Endodermal cell (in vitro differentiated cells): ENCODE data around the gene SCUBE1. TPM values are rescaled to one million over a fixed set of nuclear protein-coding genes. Genes with fewer than 3 reads are reported as not detected.
A peak's percentile ranks its signal among the peaks of the same experiment; 100 is the strongest.

Experiments
- DNase-seq: peaks from one replicate; pipeline ENCODE4 v3.0.0-alpha.2; 2017
- H3K27ac ChIP-seq: 2 replicates; pipeline ENCODE4 v1.5.1; 2013; ENCODE audit warnings: mild to moderate bottlenecking, low read depth, low read length, moderate library complexity
- H3K27me3 ChIP-seq: 2 replicates; pipeline ENCODE4 v1.6.1; 2013; ENCODE audit warnings: mild to moderate bottlenecking, low read length, moderate library complexity; ENCODE audit not compliant: insufficient read depth, control insufficient read depth, poor library complexity, severe bottlenecking
- H3K36me3 ChIP-seq: 2 replicates; pipeline ENCODE4 v1.7.0; 2013; ENCODE audit warnings: mild to moderate bottlenecking, low read length, moderate library complexity; ENCODE audit not compliant: control insufficient read depth, insufficient read depth
- H3K4me1 ChIP-seq: one replicate; pipeline ENCODE4 v1.7.0; 2013; ENCODE audit warnings: low read length; ENCODE audit not compliant: control insufficient read depth, insufficient read depth
- H3K4me3 ChIP-seq: 2 replicates; pipeline ENCODE4 v1.5.1; 2013; ENCODE audit warnings: mild to moderate bottlenecking, low read length, moderate library complexity
- H3K9ac ChIP-seq: 2 replicates; pipeline ENCODE4 v1.6.1; 2013; ENCODE audit warnings: mild to moderate bottlenecking, low read length, moderate library complexity; ENCODE audit not compliant: poor library complexity, severe bottlenecking; ENCODE audit errors: extremely low read depth
- H3K9me3 ChIP-seq: 2 replicates; pipeline ENCODE4 v1.6.1; 2013; ENCODE audit warnings: mild to moderate bottlenecking, low read length, moderate library complexity; ENCODE audit not compliant: control insufficient read depth
- H3K27ac Mint-ChIP-seq: 2 replicates; pipeline ENCODE4 v1.8.0; 2020; ENCODE audit warnings: mixed read lengths
- H3K27me3 Mint-ChIP-seq: 2 replicates; pipeline ENCODE4 v1.8.0; 2021; ENCODE audit warnings: mild to moderate bottlenecking, mixed read lengths; ENCODE audit not compliant: insufficient read depth
- H3K36me3 Mint-ChIP-seq: 2 replicates; pipeline ENCODE4 v1.8.0; 2020; ENCODE audit warnings: low read depth, mixed read lengths
- H3K4me1 Mint-ChIP-seq: 2 replicates; pipeline ENCODE4 v1.8.0; 2020; ENCODE audit warnings: mixed read lengths
- H3K4me3 Mint-ChIP-seq: 2 replicates; pipeline ENCODE4 v1.8.0; 2020; ENCODE audit warnings: mild to moderate bottlenecking, moderate library complexity, mixed read lengths
- H3K9me3 Mint-ChIP-seq: 2 replicates; pipeline ENCODE4 v1.8.0; 2020; ENCODE audit warnings: mild to moderate bottlenecking, mixed read lengths
- WGBS, 2 experiments: methylation state at CpG; one replicate each; pipeline versions ENCODE4 v1.1.5 to v1.1.7; 2013; ENCODE audit warnings: missing lambda C conversion rate in 2 of 2, mixed read lengths in 1 of 2; ENCODE audit not compliant: insufficient coverage in 1 of 2, insufficient read length in 1 of 2; 5-methylcytosine and 5-hydroxymethylcytosine counted together
- total RNA-seq, 2 donors: library from RNA; stranded (reverse); fragmentation: NEBNext Ultra II Directional in 1 of 2; extraction: Animal tissue kit (Norgen Biotek cat#: 25700) in 1 of 2; gene quantifications; 2 replicates in 1 of 2; 3 replicates in 1 of 2; pipeline ENCODE4 v1.2.1, GENCODE V29; 2021
- TF ChIP-seq, protein P1 (sequence below): fragments of 200-600 bp; sonication (generic); conservative IDR thresholded peaks from 2 replicates; pipeline ENCODE4 v1.5.0; 2021; ENCODE audit warnings: antibody characterized with exemption, mild to moderate bottlenecking

SCUBE1 gene
- total RNA-seq, 2 donors from 2014 or later, result 0.13 to 0.95 TPM

DNA sequence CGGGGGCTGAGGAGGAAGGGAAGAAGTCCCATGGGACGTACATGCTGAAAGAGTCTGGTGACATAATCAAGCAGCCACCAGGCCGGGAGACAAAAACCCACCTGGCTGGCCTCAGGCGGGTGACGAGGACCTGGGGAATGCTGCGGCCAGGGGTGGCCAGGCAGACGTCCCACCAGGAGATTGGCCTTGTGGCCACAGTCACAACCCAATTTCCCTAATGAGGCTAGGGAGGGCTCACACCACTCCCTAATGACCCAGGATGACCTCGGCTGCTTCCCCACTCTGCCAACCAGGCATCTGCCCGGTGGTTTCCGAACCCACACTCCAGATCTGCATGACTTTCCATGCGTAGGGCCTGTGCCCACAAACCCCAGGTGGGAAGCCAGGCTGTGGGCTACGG is 66.9 kb downstream of the SCUBE1 start:
- Histone ChIP-seq H3K4me1 (peaks cover 3% of the 10 kb centered on the region), H3K4me3 (no peak overlapping the region), H3K9me3 (no peaks in the 10 kb centered on the region), H3K9ac (no peak overlapping the region), H3K27ac (no peak overlapping the region), H3K27me3 (no peaks in the 10 kb centered on the region), H3K36me3 (no peaks in the 10 kb centered on the region)
- Mint-ChIP-seq H3K27me3 (peaks cover 3% of the 10 kb centered on the region), H3K9me3 (no peaks in the 10 kb centered on the region), H3K4me3 (no peak overlapping the region), H3K27ac (no peak overlapping the region), H3K4me1 (peaks cover 10% of the 10 kb centered on the region), H3K36me3 (no peaks in the 10 kb centered on the region)
- WGBS, 2 experiments, result 91 to 98% methylated on average over 8 to 12 of the region's 12 CpGs
- no peak for DNase-seq
- TF ChIP-seq, protein P1, sequence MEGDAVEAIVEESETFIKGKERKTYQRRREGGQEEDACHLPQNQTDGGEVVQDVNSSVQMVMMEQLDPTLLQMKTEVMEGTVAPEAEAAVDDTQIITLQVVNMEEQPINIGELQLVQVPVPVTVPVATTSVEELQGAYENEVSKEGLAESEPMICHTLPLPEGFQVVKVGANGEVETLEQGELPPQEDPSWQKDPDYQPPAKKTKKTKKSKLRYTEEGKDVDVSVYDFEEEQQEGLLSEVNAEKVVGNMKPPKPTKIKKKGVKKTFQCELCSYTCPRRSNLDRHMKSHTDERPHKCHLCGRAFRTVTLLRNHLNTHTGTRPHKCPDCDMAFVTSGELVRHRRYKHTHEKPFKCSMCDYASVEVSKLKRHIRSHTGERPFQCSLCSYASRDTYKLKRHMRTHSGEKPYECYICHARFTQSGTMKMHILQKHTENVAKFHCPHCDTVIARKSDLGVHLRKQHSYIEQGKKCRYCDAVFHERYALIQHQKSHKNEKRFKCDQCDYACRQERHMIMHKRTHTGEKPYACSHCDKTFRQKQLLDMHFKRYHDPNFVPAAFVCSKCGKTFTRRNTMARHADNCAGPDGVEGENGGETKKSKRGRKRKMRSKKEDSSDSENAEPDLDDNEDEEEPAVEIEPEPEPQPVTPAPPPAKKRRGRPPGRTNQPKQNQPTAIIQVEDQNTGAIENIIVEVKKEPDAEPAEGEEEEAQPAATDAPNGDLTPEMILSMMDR, result no peak

- peak; percentile 83 for DNase-seq
- H3K4me3 ChIP-seq, result no peak overlapping the region
- H3K9me3 ChIP-seq, result no peaks in the 10 kb centered on the region
- TF ChIP-seq, protein P1, result no peak
- H3K9ac ChIP-seq, result no peak overlapping the region
- H3K9me3 Mint-ChIP-seq, result no peaks in the 10 kb centered on the region
- peaks cover 3% of the 10 kb centered on the region for H3K4me1 ChIP-seq
- H3K4me3 Mint-ChIP-seq, result no peak overlapping the region
- H3K36me3 Mint-ChIP-seq, result no peaks in the 10 kb centered on the region
- WGBS, 2 experiments, result 58 to 61% methylated on average over 9 to 19 of the region's 19 CpGs
- no peaks in the 10 kb centered on the region for H3K27me3 ChIP-seq
- H3K36me3 ChIP-seq, result no peaks in the 10 kb centered on the region
- H3K27ac Mint-ChIP-seq, result no peak overlapping the region
- no peak overlapping the region for H3K27ac ChIP-seq
- peaks cover 3% of the 10 kb centered on the region for H3K27me3 Mint-ChIP-seq
- H3K4me1 Mint-ChIP-seq, result peaks cover 10% of the 10 kb centered on the region
These were observed 67.4 kb downstream of the SCUBE1 start for GRCh38 chr22:43275545-43276317.

DNA sequence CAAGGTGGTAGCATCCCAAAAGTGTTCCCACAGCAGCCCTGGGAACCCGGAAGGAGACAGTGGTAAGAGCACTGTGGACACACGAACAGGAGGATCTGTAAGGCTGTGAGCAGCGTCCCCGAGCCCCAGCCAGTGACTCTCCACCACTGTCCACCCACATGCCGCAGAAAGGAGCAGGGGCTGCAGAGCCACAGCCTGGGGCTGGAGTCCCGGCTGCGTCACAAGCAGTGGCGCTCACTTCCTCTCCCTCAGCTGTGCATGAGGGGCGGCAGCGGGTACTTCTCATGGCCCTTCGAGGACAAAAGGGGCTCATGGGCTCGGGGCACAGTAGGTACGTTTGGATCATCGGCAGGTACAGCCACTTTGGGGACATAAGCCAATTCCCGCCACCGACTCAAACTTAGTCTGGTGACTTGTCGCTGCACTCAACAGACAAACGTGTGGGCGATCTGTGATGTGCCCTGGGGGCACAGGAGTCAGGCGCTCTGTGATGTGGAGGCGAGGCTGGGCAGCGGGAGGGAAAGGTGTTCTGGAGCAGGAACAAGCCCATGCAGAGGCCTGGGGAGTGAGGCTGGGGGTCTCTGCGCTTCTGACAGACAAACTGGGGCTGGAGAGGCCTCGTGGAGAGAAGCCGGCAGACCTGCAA is 68.5 kb downstream of the SCUBE1 start:
- no peak for DNase-seq
- Histone ChIP-seq H3K27me3 (no peaks in the 10 kb centered on the region), H3K4me3 (no peak overlapping the region), H3K36me3 (no peaks in the 10 kb centered on the region), H3K27ac (no peak overlapping the region), H3K9ac (no peak overlapping the region), H3K4me1 (no peaks in the 10 kb centered on the region), H3K9me3 (no peaks in the 10 kb centered on the region)
- Mint-ChIP-seq H3K4me3 (no peak overlapping the region), H3K9me3 (no peaks in the 10 kb centered on the region), H3K27ac (no peak overlapping the region), H3K36me3 (no peaks in the 10 kb centered on the region), H3K27me3 (peaks cover 3% of the 10 kb centered on the region), H3K4me1 (peaks cover 6% of the 10 kb centered on the region)
- TF ChIP-seq, protein P1, result no peak
- WGBS, 2 experiments, result 87 to 90% methylated on average over 18 to 25 of the region's 25 CpGs
